Transverse colon (tissue), 4 donors: ENCODE data around the gene HERC4.

Source experiments
- POLR2A ChIP-seq: fragments of 450-650 bp; IDR thresholded peaks from one replicate; pipeline ENCODE4 v1.6.1; 2016; ENCODE audit warnings: antibody characterized with exemption, mild to moderate bottlenecking, moderate library complexity
- POLR2AphosphoS5 ChIP-seq, 3 donors: sonication (generic); formaldehyde crosslinking; IDR thresholded peaks; one replicate each; pipeline ENCODE4 v1.6.1; 2016; ENCODE audit warnings: antibody characterized with exemption in 3 of 3
- TF ChIP-seq, protein P1 (sequence below), 5 experiments: fragments of 200-600 bp in 3 of 5; fragments of 450-650 bp in 2 of 5; sonication (generic) in 3 of 5; IDR thresholded peaks; 1 replicate in 2 of 5; 2 replicates in 3 of 5; pipeline ENCODE4 v1.5.1; 2016 to 2017; ENCODE audit warnings: antibody characterized with exemption in 5 of 5, inconsistent platforms in 3 of 5, mild to moderate bottlenecking in 2 of 5, moderate library complexity in 1 of 5

DNA sequence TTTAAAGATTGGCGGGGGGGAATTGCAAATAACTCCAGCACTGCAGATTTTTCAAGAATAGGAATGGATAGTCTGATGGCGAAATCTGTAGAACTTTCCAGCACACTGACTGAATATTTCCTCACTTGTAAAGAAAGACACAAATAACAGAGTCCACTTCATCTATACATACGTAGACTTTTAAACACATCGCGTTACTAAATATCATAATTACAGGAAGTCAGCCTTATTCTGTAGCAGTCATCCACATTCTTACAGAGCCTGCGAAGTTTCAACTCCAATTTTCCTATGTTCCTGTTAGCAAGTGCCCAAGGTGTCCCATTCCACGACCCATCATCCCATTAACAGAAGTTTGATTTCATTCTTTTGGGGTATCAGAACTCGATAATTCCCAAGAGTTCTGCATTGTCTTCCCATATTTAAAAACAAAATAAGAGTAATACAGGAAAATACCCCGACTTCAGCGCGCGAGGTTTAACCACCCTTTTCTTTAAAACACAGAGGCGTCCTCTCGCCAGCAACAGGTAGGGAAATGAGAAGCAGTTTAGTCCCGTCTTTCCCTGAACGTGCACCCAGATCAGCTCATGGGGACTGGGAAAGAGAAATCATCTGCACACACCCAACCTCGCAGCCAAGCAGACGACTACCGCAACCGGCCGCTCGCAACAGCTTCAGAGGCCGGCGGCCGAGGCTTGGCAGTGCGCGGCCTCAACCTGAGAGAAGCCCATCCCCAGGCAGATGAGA lies 880 bp downstream of the HERC4 start:
- TF ChIP-seq, protein P1, sequence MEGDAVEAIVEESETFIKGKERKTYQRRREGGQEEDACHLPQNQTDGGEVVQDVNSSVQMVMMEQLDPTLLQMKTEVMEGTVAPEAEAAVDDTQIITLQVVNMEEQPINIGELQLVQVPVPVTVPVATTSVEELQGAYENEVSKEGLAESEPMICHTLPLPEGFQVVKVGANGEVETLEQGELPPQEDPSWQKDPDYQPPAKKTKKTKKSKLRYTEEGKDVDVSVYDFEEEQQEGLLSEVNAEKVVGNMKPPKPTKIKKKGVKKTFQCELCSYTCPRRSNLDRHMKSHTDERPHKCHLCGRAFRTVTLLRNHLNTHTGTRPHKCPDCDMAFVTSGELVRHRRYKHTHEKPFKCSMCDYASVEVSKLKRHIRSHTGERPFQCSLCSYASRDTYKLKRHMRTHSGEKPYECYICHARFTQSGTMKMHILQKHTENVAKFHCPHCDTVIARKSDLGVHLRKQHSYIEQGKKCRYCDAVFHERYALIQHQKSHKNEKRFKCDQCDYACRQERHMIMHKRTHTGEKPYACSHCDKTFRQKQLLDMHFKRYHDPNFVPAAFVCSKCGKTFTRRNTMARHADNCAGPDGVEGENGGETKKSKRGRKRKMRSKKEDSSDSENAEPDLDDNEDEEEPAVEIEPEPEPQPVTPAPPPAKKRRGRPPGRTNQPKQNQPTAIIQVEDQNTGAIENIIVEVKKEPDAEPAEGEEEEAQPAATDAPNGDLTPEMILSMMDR (IDR thresholded peaks at IDR 0.05): no peak
- TF ChIP-seq POLR2A (no peak), POLR2AphosphoS5 (IDR thresholded peaks at IDR 0.05) (peak in 1 of 3 donors; percentile 1)
